IMR-90 (cell line): ENCODE measurements around the gene ADAP1. TPM values are rescaled to one million over a fixed set of nuclear protein-coding genes. Genes with fewer than 3 reads are reported as not detected.
A peak's percentile ranks its signal among the peaks of the same experiment; 100 is the strongest.

Experiments used
- ATAC-seq: fragments of 200-7000 bp; cut with Tn5 transposase; 2 replicates; pipeline ENCODE4 v1.9.1; 2020; ENCODE audit warnings: low read depth, mild to moderate bottlenecking, moderate library complexity
- BruUV-seq: library from RNA; stranded (reverse); fragments of 400-500 nt; replicated peaks from 2 replicates; lab custom pipeline; 2021; lab: Mats Ljungman, UMichigan
- CTCF ChIA-PET: fragments of 300-600 bp; formaldehyde crosslinking; extraction: SDS; loops from one replicate; lab custom pipeline; 2021; ENCODE audit warnings: antibody characterized with exemption; lab: Yijun Ruan, JAX
- POLR2A ChIA-PET: fragments of 300-600 bp; sonication (Branson Sonifier 250); formaldehyde crosslinking; loops from one replicate; lab custom pipeline; 2022; ENCODE audit warnings: antibody characterized with exemption; ENCODE audit not compliant: unreplicated experiment; lab: Charles Lee
- DNase-seq: peaks from one replicate; pipeline ENCODE4 v3.0.0; 2013
- H2AFZ ChIP-seq: replicated peaks from 2 replicates; pipeline ENCODE3; 2013; ENCODE audit warnings: low read length, mild to moderate bottlenecking; ENCODE audit not compliant: poor library complexity
- H2AK5ac ChIP-seq: 2 replicates; pipeline ENCODE4 v1.6.1; 2013; ENCODE audit warnings: low read depth, low read length, inconsistent platforms
- H2AK9ac ChIP-seq: replicated peaks from 2 replicates; pipeline ENCODE3; 2013; ENCODE audit warnings: mild to moderate bottlenecking, low read depth, low read length, moderate library complexity; ENCODE audit not compliant: poor library complexity
- H2BK120ac ChIP-seq: 2 replicates; pipeline ENCODE4 v1.6.1; 2013; ENCODE audit warnings: low read depth, low read length, inconsistent platforms
- H2BK15ac ChIP-seq: 3 replicates; pipeline ENCODE4 v1.6.1; 2013; ENCODE audit warnings: low read depth, low read length, inconsistent platforms
- H2BK20ac ChIP-seq: 2 replicates; pipeline ENCODE4 v1.6.1; 2013; ENCODE audit warnings: low read depth, mild to moderate bottlenecking, inconsistent platforms, low read length, moderate library complexity
- H2BK5ac ChIP-seq: 2 replicates; pipeline ENCODE4 v1.6.1; 2013; ENCODE audit warnings: mild to moderate bottlenecking, low read depth, low read length, inconsistent platforms; ENCODE audit not compliant: poor library complexity, severe bottlenecking
- H3K14ac ChIP-seq: replicated peaks from 2 replicates; pipeline ENCODE4 v1.6.1; 2013; ENCODE audit warnings: low read depth, low read length, inconsistent platforms
- H3K18ac ChIP-seq: 2 replicates; pipeline ENCODE4 v1.6.1; 2013; ENCODE audit warnings: low read depth, low read length, control low read depth
- H3K23ac ChIP-seq: 2 replicates; pipeline ENCODE4 v1.6.1; 2013; ENCODE audit warnings: low read depth, low read length, inconsistent platforms
- H3K27ac ChIP-seq: 2 replicates; pipeline ENCODE4 v1.5.1; 2013; ENCODE audit warnings: mild to moderate bottlenecking, control low read depth, low read length; ENCODE audit not compliant: insufficient read depth
- H3K27me3 ChIP-seq: 2 replicates; pipeline ENCODE4 v1.6.1; 2013; ENCODE audit warnings: low read length; ENCODE audit not compliant: control insufficient read depth, insufficient read depth
- H3K36me3 ChIP-seq: 2 replicates; pipeline ENCODE4 v1.6.1; 2013; ENCODE audit warnings: low read length, mixed read lengths; ENCODE audit not compliant: control insufficient read depth, insufficient read depth
- H3K4ac ChIP-seq: 2 replicates; pipeline ENCODE4 v1.6.1; 2013; ENCODE audit warnings: low read depth, low read length, inconsistent platforms
- H3K4me1 ChIP-seq: 2 replicates; pipeline ENCODE4 v1.6.1; 2013; ENCODE audit warnings: low read length, mixed read lengths; ENCODE audit not compliant: control insufficient read depth, insufficient read depth
- H3K4me2 ChIP-seq: 2 replicates; pipeline ENCODE4 v1.6.1; 2013; ENCODE audit warnings: low read depth, mild to moderate bottlenecking, control low read depth, low read length, moderate library complexity
- H3K4me3 ChIP-seq: 2 replicates; pipeline ENCODE4 v1.5.1; 2013; ENCODE audit warnings: low read depth, mild to moderate bottlenecking, control low read depth, low read length, moderate library complexity; ENCODE audit not compliant: insufficient read depth
- H3K56ac ChIP-seq: 2 replicates; pipeline ENCODE4 v1.6.1; 2013; ENCODE audit warnings: low read length, inconsistent platforms; ENCODE audit not compliant: insufficient read depth; ENCODE audit errors: extremely low read depth
- H3K79me1 ChIP-seq, 2 experiments: 2 replicates each; pipeline ENCODE4 v1.6.1; 2013; ENCODE audit warnings: low read length in 2 of 2, inconsistent platforms in 1 of 2, low read depth in 1 of 2
- H3K9ac ChIP-seq: 2 replicates; pipeline ENCODE4 v1.6.1; 2013; ENCODE audit warnings: low read depth, low read length, control low read depth
- H3K9me1 ChIP-seq: 2 replicates; pipeline ENCODE4 v1.6.1; 2013; ENCODE audit warnings: low read length, inconsistent platforms; ENCODE audit not compliant: insufficient read depth
- H3K9me3 ChIP-seq: 2 replicates; pipeline ENCODE4 v1.6.1; 2013; ENCODE audit warnings: low read length; ENCODE audit not compliant: control insufficient read depth, insufficient read depth
- H4K20me1 ChIP-seq: 2 replicates; pipeline ENCODE4 v1.6.1; 2013; ENCODE audit warnings: low read length, inconsistent platforms; ENCODE audit not compliant: insufficient read depth
- H4K5ac ChIP-seq: 2 replicates; pipeline ENCODE4 v1.6.1; 2013; ENCODE audit warnings: mild to moderate bottlenecking, low read depth, low read length, control low read depth
- H4K8ac ChIP-seq, 2 experiments: 2 replicates each; pipeline ENCODE4 v1.6.1; 2013; ENCODE audit warnings: low read depth in 2 of 2, low read length in 2 of 2, control low read depth in 1 of 2, inconsistent platforms in 1 of 2
- H4K91ac ChIP-seq: 2 replicates; pipeline ENCODE4 v1.6.1; 2013; ENCODE audit warnings: low read depth, low read length, inconsistent platforms; ENCODE audit not compliant: insufficient read depth
- BHLHE40 ChIP-seq: fragments of 150-350 bp; IDR thresholded peaks from 2 replicates; pipeline ENCODE4 v1.6.1; 2016; ENCODE audit warnings: mild to moderate bottlenecking, low read depth, low read length
- CEBPB ChIP-seq: IDR thresholded peaks from 2 replicates; pipeline ENCODE4 v1.6.1; 2012; ENCODE audit warnings: low read depth, low read length, improper control_type of control experiment
- CHD1 ChIP-seq: IDR thresholded peaks from 2 replicates; pipeline ENCODE4 v1.6.1; 2012; ENCODE audit warnings: low read depth, low read length, improper control_type of control experiment
- MAZ ChIP-seq: IDR thresholded peaks from 2 replicates; pipeline ENCODE4 v1.6.1; 2012; ENCODE audit warnings: low read depth, mild to moderate bottlenecking, low read length, improper control_type of control experiment, moderate library complexity, borderline replicate concordance
- MXI1 ChIP-seq: IDR thresholded peaks from 2 replicates; pipeline ENCODE4 v1.6.1; 2012; ENCODE audit warnings: low read depth, mild to moderate bottlenecking, low read length, moderate library complexity, borderline replicate concordance
- NFE2L2 ChIP-seq: fragments of 150-350 bp; IDR thresholded peaks from 2 replicates; pipeline ENCODE4 v1.6.1; 2016; ENCODE audit warnings: low read depth, mild to moderate bottlenecking, low read length
- POLR2A ChIP-seq: IDR thresholded peaks from 2 replicates; pipeline ENCODE4 v1.6.1; 2012; ENCODE audit warnings: mild to moderate bottlenecking, low read depth, low read length
- RAD21 ChIP-seq: IDR thresholded peaks from 2 replicates; pipeline ENCODE4 v1.6.1; 2012; ENCODE audit warnings: low read length, improper control_type of control experiment
- RCOR1 ChIP-seq: IDR thresholded peaks from 2 replicates; pipeline ENCODE4 v1.6.1; 2012; ENCODE audit warnings: mild to moderate bottlenecking, low read length, improper control_type of control experiment; ENCODE audit not compliant: insufficient replicate concordance
- RFX5 ChIP-seq: IDR thresholded peaks from 2 replicates; pipeline ENCODE4 v1.8.0; 2012; ENCODE audit warnings: low read depth, mild to moderate bottlenecking, low read length, moderate library complexity
- whole genome bisulfite sequencing, 2 experiments: methylation state at CpG; one replicate each; pipeline versions ENCODE4 v1.1.5 to v1.1.7; 2013; ENCODE audit warnings: missing lambda C conversion rate in 2 of 2; ENCODE audit not compliant: insufficient read length in 1 of 2; ENCODE audit errors: extremely low coverage in 2 of 2; 5-methylcytosine and 5-hydroxymethylcytosine counted together
- dilution Hi-C: fragments of 300-500 bp; cut with HindIII; formaldehyde crosslinking; loops from one replicate; pipeline ENCODE4 v1.14.3; 2018; ENCODE audit warnings: low sequenced_read_pairs; ENCODE audit not compliant: unreplicated experiment
- in situ Hi-C: fragments of 300-500 bp; cut with MboI; formaldehyde crosslinking; loops from 3 replicates; pipeline ENCODE4 v1.14.3; 2019; ENCODE audit warnings: low sequenced_read_pairs, inconsistent platforms, mixed read lengths
- intact Hi-C: fragments of 100-400 bp; cut with micrococcal nuclease; formaldehyde crosslinking; loops from 2 replicates; pipeline ENCODE4 v1.10.0; 2022
- polyA plus RNA-seq, 3 experiments: library from polyadenylated mRNA; depleted of rRNA; stranded (reverse); fragments of >200 nt; gene quantifications; 2 replicates each; pipeline ENCODE4 v1.2.3, GENCODE V29; 2012; ENCODE audit warnings: low replicate concordance in 1 of 3
- total RNA-seq: library from RNA; depleted of rRNA; stranded (reverse); fragments of >200 nt; gene quantifications from 2 replicates; pipeline ENCODE4 v1.2.3, GENCODE V29; 2012
- TF ChIP-seq, protein P1 (sequence below): fragments of 150-350 bp; IDR thresholded peaks from 2 replicates; pipeline ENCODE4 v1.6.1; 2017; ENCODE audit warnings: mild to moderate bottlenecking, antibody characterized with exemption, low read length, low read depth
- TF ChIP-seq, protein P2 (sequence below): conservative IDR thresholded peaks from 2 replicates; pipeline ENCODE4 v1.5.1; 2012; ENCODE audit warnings: mild to moderate bottlenecking, low read depth, low read length, improper control_type of control experiment

Gene ADAP1
- total and polyA plus RNA-seq, 2 of the 4 experiments (the other 2 are of a cell fraction): 1.4 to 2.0 TPM

DNA sequence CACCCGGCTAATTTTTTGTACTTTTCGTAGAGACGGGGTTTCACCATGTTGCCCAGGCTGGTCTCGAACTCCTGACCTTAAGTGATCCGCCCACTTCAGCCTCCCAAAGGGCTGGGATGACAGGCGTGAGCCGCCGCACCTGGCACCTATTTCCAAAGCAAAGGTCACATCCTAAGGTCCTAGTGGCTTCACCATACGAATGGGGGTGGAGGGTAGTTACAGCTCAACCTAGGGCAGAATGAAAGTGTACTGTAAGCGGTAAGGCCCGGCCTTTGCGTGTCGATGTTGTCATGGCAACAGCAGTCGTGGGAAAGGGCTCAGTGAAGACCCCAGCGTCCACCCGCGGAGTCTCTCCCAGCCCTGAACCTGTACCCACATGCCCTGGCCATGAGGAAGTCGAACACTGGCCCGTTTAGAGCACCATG, 22.4 kb upstream of the ADAP1 start:
- H3K23ac ChIP-seq: no peak overlapping the region

More for the DNA sequence above, 22.4 kb upstream of the ADAP1 start:
- Histone ChIP-seq H3K27me3 (no peaks in the 10 kb centered on the region), H3K4me2 (no peak overlapping the region), H3K9me3 (no peaks in the 10 kb centered on the region), H3K56ac (no peak overlapping the region), H4K8ac (no peak overlapping the region), H3K4me3 (no peak overlapping the region), H2BK15ac (no peak overlapping the region), H3K18ac (no peak overlapping the region), H4K91ac (no peak overlapping the region), H2AFZ (no peak overlapping the region), H3K27ac (no peak overlapping the region), H3K36me3 (peaks cover 5% of the 10 kb centered on the region), H4K20me1 (peaks cover 32% of the 10 kb centered on the region), H4K5ac (no peak overlapping the region), H3K9me1 (no peaks in the 10 kb centered on the region; the same call in 1 of the 2 replicates), H3K14ac (no peak overlapping the region), H3K79me1 (peaks cover 10 to 31% of the 10 kb centered on the region in 2 experiments), H2BK20ac (no peak overlapping the region), H2BK5ac (no peak overlapping the region), H3K4me1 (peaks cover 4% of the 10 kb centered on the region), H3K4ac (no peak overlapping the region), H3K9ac (no peak overlapping the region), H2AK9ac (peak overlapping the region; percentile 44), H2AK5ac (no peak overlapping the region), H2BK120ac (no peak overlapping the region)
- ATAC-seq: no peak
- WGBS, 2 experiments: 100% methylated on average over 2 of the region's 19 CpGs; no CpG with 5 or more reads in 1 of the 2 experiments
- DNase-seq: no peak
- TF ChIP-seq RAD21 (no peak), RFX5 (no peak), NFE2L2 (no peak), RCOR1 (no peak), POLR2A (no peak), MXI1 (no peak), CEBPB (no peak), MAZ (no peak), BHLHE40 (no peak), CHD1 (no peak)
- TF ChIP-seq, protein P1, sequence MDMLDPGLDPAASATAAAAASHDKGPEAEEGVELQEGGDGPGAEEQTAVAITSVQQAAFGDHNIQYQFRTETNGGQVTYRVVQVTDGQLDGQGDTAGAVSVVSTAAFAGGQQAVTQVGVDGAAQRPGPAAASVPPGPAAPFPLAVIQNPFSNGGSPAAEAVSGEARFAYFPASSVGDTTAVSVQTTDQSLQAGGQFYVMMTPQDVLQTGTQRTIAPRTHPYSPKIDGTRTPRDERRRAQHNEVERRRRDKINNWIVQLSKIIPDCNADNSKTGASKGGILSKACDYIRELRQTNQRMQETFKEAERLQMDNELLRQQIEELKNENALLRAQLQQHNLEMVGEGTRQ: no peak
- TF ChIP-seq, protein P2, sequence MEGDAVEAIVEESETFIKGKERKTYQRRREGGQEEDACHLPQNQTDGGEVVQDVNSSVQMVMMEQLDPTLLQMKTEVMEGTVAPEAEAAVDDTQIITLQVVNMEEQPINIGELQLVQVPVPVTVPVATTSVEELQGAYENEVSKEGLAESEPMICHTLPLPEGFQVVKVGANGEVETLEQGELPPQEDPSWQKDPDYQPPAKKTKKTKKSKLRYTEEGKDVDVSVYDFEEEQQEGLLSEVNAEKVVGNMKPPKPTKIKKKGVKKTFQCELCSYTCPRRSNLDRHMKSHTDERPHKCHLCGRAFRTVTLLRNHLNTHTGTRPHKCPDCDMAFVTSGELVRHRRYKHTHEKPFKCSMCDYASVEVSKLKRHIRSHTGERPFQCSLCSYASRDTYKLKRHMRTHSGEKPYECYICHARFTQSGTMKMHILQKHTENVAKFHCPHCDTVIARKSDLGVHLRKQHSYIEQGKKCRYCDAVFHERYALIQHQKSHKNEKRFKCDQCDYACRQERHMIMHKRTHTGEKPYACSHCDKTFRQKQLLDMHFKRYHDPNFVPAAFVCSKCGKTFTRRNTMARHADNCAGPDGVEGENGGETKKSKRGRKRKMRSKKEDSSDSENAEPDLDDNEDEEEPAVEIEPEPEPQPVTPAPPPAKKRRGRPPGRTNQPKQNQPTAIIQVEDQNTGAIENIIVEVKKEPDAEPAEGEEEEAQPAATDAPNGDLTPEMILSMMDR: no peak
- dilution Hi-C loops (no loop called here), intact Hi-C loops (no loop called here), in situ Hi-C loops (no loop called here)
- ChIA-PET POLR2A (no interaction called here), CTCF (no interaction called here)
- no TSS peak for BruUV-seq
